Caco-2 (cell line): Measurements from ENCODE around the gene PARK7. TPM values are rescaled to one million over a fixed set of nuclear protein-coding genes. Genes with fewer than 3 reads are reported as not detected.

Source experiments
- BruUV-seq: library from RNA; stranded (reverse); fragments of 400-500 nt; replicated peaks from 2 replicates; lab custom pipeline; 2021; lab: Mats Ljungman, UMichigan
- CTCF ChIA-PET: fragments of 300-600 bp; sonication (Branson Sonifier 250); formaldehyde crosslinking; loops from one replicate; lab custom pipeline; 2022; ENCODE audit warnings: antibody characterized with exemption; lab: Charles Lee
- POLR2A ChIA-PET: fragments of 300-600 bp; sonication (Branson Sonifier 250); formaldehyde crosslinking; loops from one replicate; lab custom pipeline; 2022; ENCODE audit warnings: antibody characterized with exemption; lab: Charles Lee
- DNase-seq, 2 experiments: peaks; one replicate each; pipeline versions ENCODE4 v3.0.0 to v3.0.0-alpha.2; 2020 to 2022
- H3K27me3 ChIP-seq: replicated peaks from 2 replicates; pipeline ENCODE4 v1.6.0; 2011; ENCODE audit warnings: low read length; ENCODE audit not compliant: control insufficient read depth, insufficient read depth
- H3K36me3 ChIP-seq: 2 replicates; pipeline ENCODE4 v1.5.1; 2011; ENCODE audit warnings: low read length; ENCODE audit not compliant: control insufficient read depth, insufficient read depth
- H3K4me1 ChIP-seq: fragments of 250-450 bp; sonication (Bioruptor Pico); 2 replicates; pipeline ENCODE4 v1.5.1; 2020; ENCODE audit warnings: mild to moderate bottlenecking
- H3K4me3 ChIP-seq: 2 replicates; pipeline ENCODE4 v1.5.1; 2011; ENCODE audit warnings: low read depth, mild to moderate bottlenecking, control low read depth, low read length
- H3K9me3 ChIP-seq: fragments of 250-450 bp; sonication (Bioruptor Pico); 2 replicates; pipeline ENCODE4 v1.5.1; 2020; ENCODE audit warnings: mild to moderate bottlenecking, moderate library complexity
- H3K27ac Mint-ChIP-seq: one replicate; pipeline ENCODE4 v1.8.0; 2022; ENCODE audit warnings: mixed read lengths; ENCODE audit not compliant: unreplicated experiment
- H3K27me3 Mint-ChIP-seq: one replicate; pipeline ENCODE4 v1.8.0; 2022; ENCODE audit warnings: mixed read lengths; ENCODE audit not compliant: insufficient read depth, unreplicated experiment
- H3K36me3 Mint-ChIP-seq: one replicate; pipeline ENCODE4 v1.8.0; 2022; ENCODE audit warnings: mild to moderate bottlenecking, mixed read lengths; ENCODE audit not compliant: insufficient read depth, unreplicated experiment
- H3K4me1 Mint-ChIP-seq: one replicate; pipeline ENCODE4 v1.8.0; 2022; ENCODE audit warnings: low read depth, mixed read lengths; ENCODE audit not compliant: unreplicated experiment
- H3K4me3 Mint-ChIP-seq: one replicate; pipeline ENCODE4 v1.8.0; 2022; ENCODE audit warnings: mild to moderate bottlenecking, moderate library complexity, mixed read lengths; ENCODE audit not compliant: unreplicated experiment
- H3K9me3 Mint-ChIP-seq: one replicate; pipeline ENCODE4 v1.8.0; 2022; ENCODE audit warnings: mixed read lengths; ENCODE audit not compliant: unreplicated experiment
- CTCF ChIP-seq, 2 experiments: fragments of 200-600 bp in 1 of 2; IDR thresholded peaks; 1 replicate in 1 of 2; 2 replicates in 1 of 2; pipeline versions ENCODE4 v1.5.1 to v1.8.0; 2011 to 2022; ENCODE audit warnings: antibody characterized with exemption in 1 of 2, control low read depth in 1 of 2, inconsistent platforms in 1 of 2, low read depth in 1 of 2, low read length in 1 of 2, mild to moderate bottlenecking in 1 of 2, moderate library complexity in 1 of 2; ENCODE audit not compliant: insufficient read depth in 1 of 2, severe bottlenecking in 1 of 2, unreplicated experiment in 1 of 2
- intact Hi-C: fragments of 100-400 bp; cut with micrococcal nuclease; formaldehyde crosslinking; loops from one replicate; pipeline ENCODE4 v1.10.0; 2022; ENCODE audit not compliant: unreplicated experiment
- total RNA-seq: library from RNA; stranded (reverse); gene quantifications from 2 replicates; pipeline ENCODE4 v1.2.3, GENCODE V29; 2022

Gene PARK7
- total RNA-seq, 1 experiment from 2014 or later = 293 TPM

- H3K4me1 Mint-ChIP-seq = peaks cover 46% of the 10 kb centered on the region
- peaks cover 4% of the 10 kb centered on the region; the same call in 1 of the 2 replicates for H3K36me3 ChIP-seq
Measured at GRCh38 chr1:8015809-8016165, 54.3 kb downstream of the PARK7 start.

GRCh38 chr1:8016210-8016894, 54.8 kb downstream of the PARK7 start:
- no peaks in the 10 kb centered on the region for H3K9me3 Mint-ChIP-seq
- no peak overlapping the region for H3K27ac Mint-ChIP-seq
- H3K4me3 Mint-ChIP-seq = no peak overlapping the region
- peaks cover 52% of the 10 kb centered on the region for H3K36me3 Mint-ChIP-seq
- Histone ChIP-seq H3K4me3 (no peak overlapping the region), H3K9me3 (no peaks in the 10 kb centered on the region), H3K4me1 (peaks cover 64% of the 10 kb centered on the region), H3K36me3 (peaks cover 3% of the 10 kb centered on the region; the same call in 1 of the 2 replicates), H3K27me3 (no peaks in the 10 kb centered on the region)
- TF ChIP-seq CTCF (IDR thresholded peaks at IDR 0.05; ENCODE audit: insufficient read depth in 1 of 2, low read depth in 1 of 2, low read length in 1 of 2, severe bottlenecking in 1 of 2, unreplicated experiment in 1 of 2) = no peak
- peaks cover 46% of the 10 kb centered on the region for H3K4me1 Mint-ChIP-seq
- no peaks in the 10 kb centered on the region for H3K27me3 Mint-ChIP-seq
- CTCF ChIA-PET = interaction anchor here (0.6 to 1.7 kb wide), 6 partner anchors 11 to 299 kb away, joined by 3 to 69 read pairs (median 6); no protein-coding TSS in a partner anchor
- intact Hi-C loops = no loop called here
- DNase-seq = no peak
- BruUV-seq = no TSS peak
- POLR2A ChIA-PET = interaction anchor here (0.5 to 0.6 kb wide), 3 partner anchors 12 to 737 kb away, joined by 3 to 5 read pairs (median 3); no protein-coding TSS in a partner anchor

More at GRCh38 chr1:8015809-8016165, 54.3 kb downstream of the PARK7 start:
- H3K9me3 ChIP-seq = no peaks in the 10 kb centered on the region
- H3K27ac Mint-ChIP-seq = no peak overlapping the region
- BruUV-seq = no TSS peak
- peaks cover 60% of the 10 kb centered on the region for H3K4me1 ChIP-seq
- intact Hi-C loops = loop anchor here (1.0 to 2.0 kb wide), 3 partner anchors 41 to 334 kb away; no protein-coding TSS in a partner anchor
- POLR2A ChIA-PET = interaction anchor here (0.5 to 1.3 kb wide), 3 partner anchors 43 to 298 kb away, joined by 3 to 6 read pairs (median 4); no protein-coding TSS in a partner anchor
- TF ChIP-seq CTCF (IDR thresholded peaks at IDR 0.05; ENCODE audit: insufficient read depth in 1 of 2, low read depth in 1 of 2, low read length in 1 of 2, severe bottlenecking in 1 of 2, unreplicated experiment in 1 of 2) = no peak
- H3K4me3 ChIP-seq = no peak overlapping the region
- no peaks in the 10 kb centered on the region for H3K27me3 ChIP-seq
- no peak for DNase-seq
- CTCF ChIA-PET = interaction anchor here (0.8 to 1.7 kb wide), 7 partner anchors 35 to 334 kb away, joined by 5 to 69 read pairs (median 8); no protein-coding TSS in a partner anchor
- peaks cover 57% of the 10 kb centered on the region for H3K36me3 Mint-ChIP-seq
- no peak overlapping the region for H3K4me3 Mint-ChIP-seq
- no peaks in the 10 kb centered on the region for H3K27me3 Mint-ChIP-seq
- no peaks in the 10 kb centered on the region for H3K9me3 Mint-ChIP-seq

GRCh38 chr1:8016895-8017241, 55.4 kb downstream of the PARK7 start:
- Histone ChIP-seq H3K9me3 (no peaks in the 10 kb centered on the region), H3K4me1 (peaks cover 64% of the 10 kb centered on the region), H3K4me3 (no peak overlapping the region), H3K36me3 (peaks cover 3% of the 10 kb centered on the region; the same call in 1 of the 2 replicates), H3K27me3 (no peaks in the 10 kb centered on the region)
- ChIA-PET CTCF (interaction anchor here (0.6 to 1.4 kb wide), 4 partner anchors 11 to 297 kb away, joined by 3 to 7 read pairs (median 6); no protein-coding TSS in a partner anchor), POLR2A (interaction anchor here (0.5 to 1.4 kb wide), 4 partner anchors 9 to 737 kb away, joined by 3 to 5 read pairs (median 4); partner anchors contain the start of gene ERRFI1)
- no peak overlapping the region for H3K4me3 Mint-ChIP-seq
- peaks cover 51% of the 10 kb centered on the region for H3K4me1 Mint-ChIP-seq
- H3K9me3 Mint-ChIP-seq = no peaks in the 10 kb centered on the region
- no peak for TF ChIP-seq CTCF (IDR thresholded peaks at IDR 0.05; ENCODE audit: insufficient read depth in 1 of 2, low read depth in 1 of 2, low read length in 1 of 2, severe bottlenecking in 1 of 2, unreplicated experiment in 1 of 2)
- intact Hi-C loops = no loop called here
- no peaks in the 10 kb centered on the region for H3K27me3 Mint-ChIP-seq
- peaks cover 51% of the 10 kb centered on the region for H3K36me3 Mint-ChIP-seq
- no TSS peak for BruUV-seq
- DNase-seq = no peak
- no peak overlapping the region for H3K27ac Mint-ChIP-seq
